Measurements from ENCODE around the gene AARS1.
"Not testable (repeated sequence)": the region's sequence is repeated elsewhere in the genome, so short reads cannot be mapped to it uniquely, and the experiment has no call there.

Gene AARS1

DNA sequence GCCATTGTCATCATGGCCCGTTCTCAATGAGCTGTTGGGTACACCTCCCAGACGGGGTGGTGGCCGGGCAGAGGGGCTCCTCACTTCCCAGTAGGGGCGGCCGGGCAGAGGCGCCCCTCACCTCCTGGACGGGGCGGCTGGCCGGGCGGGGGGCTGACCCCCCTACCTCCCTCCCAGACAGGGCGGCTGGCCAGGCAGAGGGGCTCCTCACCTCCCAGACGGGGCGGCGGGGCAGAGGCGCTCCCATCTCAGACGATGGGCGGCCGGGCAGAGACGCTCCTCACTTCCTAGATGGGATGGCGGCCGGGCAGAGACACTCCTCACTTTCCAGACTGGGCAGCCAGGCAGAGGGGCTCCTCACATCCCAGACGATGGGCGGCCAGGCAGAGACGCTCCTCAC, 64.7 kb downstream of the AARS1 start:
- not testable (repeated sequence) for DNase-seq (ENCODE audit: low read depth in 2 of 2)

DNA sequence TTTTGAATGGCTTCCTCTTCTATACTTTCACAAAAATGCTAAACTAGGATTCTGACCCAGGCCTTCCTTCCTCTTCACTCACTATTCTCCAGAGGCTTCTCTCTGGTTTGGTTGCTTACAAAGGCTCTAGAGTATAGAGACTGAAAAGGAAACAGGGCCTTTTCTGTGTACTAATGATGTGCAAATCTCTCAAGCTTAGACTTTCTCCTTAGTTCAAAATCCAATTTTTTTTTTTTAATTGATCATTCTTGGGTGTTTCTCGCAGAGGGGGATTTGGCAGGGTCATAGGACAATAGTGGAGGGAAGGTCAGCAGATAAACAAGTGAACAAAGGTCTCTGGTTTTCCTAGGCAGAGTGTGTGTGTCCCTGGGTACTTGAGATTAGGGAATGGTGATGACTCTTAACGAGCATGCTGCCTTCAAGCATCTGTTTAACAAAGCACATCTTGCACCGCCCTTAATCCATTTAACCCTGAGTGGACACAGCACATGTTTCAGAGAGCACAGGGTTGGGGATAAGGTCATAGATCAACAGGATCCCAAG, 65.3 kb downstream of the AARS1 start:
- DNase-seq (ENCODE audit: low read depth in 2 of 2): not testable (repeated sequence)

DNA sequence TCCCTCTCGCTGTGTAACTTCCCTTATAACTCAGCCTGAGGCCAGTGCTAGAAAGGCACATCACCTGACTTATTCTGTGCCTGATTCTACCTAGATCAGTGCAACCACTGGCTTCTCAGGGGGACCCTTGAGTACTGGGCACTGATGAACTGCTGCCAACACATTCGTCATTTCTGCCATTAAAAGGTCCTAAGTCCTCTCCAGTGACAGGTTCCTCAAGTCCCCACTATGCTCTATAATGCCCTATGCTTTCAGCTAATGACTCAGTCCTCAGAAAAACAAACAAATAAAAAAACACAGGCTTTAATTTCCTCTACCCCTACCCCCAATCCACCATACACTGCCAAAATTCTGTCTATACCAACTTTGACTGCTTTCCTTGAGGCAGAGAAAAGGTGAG, 66.1 kb downstream of the AARS1 start:
- DNase-seq (ENCODE audit: low read depth in 2 of 2): not testable (repeated sequence)

DNA sequence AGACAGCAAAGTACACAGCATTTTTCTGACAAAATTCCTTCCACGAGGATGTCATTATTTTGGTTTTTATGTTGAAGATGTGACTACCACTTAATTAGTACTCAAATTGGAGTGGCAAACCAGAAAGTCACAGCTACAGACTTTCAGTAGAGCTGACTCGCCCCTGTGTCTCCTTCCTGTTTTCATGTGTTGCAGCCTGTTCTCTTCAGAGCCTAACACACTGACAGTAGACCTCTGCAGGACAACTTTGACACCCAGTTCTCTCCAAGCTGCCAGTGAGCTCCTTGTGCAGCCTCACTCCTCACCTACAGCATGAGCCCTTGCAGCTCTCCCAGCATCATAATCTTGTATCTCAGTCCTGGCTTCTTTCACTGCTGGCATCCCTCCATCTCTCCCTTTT, 66.7 kb downstream of the AARS1 start:
- not testable (repeated sequence) for DNase-seq (ENCODE audit: low read depth in 2 of 2)

DNA sequence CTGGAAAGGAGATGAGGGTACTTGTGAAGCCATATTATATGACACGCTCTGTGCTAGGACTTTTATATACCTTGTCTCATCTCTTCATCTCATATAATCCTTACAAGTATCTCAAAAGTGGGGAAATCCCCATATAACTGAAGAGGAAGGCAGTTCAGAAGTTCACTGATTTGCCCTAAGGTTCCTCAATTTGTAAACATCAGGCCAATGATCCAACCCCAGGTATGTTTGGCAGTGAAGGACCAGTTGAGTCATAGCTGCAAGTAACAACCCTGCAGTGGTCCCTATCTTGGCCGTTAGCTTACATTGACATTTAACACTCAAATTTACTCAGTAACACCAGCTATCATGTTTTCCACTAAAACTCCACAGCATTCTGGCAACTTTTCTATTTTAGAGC, 70.7 kb downstream of the AARS1 start:
- DNase-seq (ENCODE audit: low read depth in 2 of 2): not testable (repeated sequence)

DNA sequence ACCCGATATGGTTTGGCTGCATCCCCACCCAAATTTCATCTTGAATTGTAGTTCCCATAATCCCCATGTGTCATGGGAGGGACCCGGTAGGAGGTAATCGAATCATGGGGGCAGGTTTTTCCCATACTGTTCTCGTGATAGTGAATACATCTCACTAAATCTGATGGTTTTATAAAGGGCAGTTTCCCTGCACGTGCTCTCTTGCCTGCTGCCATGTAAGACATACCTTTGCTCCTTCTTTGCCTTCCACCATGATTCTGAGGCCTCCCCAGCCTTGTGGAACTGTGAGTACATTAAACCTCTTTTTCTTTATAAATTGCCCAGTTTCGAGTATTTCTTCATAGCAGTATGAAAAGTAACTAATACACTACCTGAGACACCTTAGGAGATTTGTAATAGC, 82.9 kb downstream of the AARS1 start:
- DNase-seq (ENCODE audit: low read depth in 2 of 2): not testable (repeated sequence)

DNA sequence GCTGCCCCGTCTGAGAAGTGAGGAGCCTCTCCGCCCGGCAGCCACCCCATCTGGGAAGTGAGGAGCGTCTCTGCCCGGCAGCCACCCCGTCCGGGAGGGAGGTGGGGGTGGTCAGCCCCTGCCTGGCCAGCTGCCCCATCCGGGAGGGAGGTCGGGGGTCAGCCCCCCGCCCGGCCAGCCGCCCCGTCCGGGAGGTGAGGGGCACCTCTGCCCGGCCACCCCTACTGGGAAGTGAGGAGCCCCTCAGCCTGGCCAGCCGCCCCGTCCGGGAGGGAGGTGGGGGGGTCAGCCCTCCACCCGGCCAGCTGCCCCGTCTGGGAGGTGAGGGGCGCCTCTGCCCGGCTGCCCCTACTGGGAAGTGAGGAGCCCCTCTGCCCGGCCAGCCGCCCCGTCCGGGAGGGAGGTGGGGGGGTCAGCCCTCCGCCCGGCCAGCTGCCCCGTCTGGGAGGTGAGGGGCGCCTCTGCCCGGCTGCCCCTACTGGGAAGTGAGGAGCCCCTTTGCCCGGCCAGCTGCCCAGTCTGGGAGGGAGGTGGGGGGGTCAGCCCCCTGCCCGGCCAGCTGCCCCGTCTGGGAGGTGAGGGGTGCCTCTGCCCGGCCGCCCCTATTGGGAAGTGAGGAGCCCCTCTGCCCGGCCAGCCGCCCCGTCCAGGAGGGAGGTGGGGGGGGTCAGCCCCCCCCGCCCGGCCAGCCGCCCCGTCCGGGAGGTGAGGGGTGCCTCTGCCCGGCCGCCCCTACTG, 84.5 kb downstream of the AARS1 start:
- DNase-seq (ENCODE audit: low read depth in 2 of 2): not testable (repeated sequence)

DNA sequence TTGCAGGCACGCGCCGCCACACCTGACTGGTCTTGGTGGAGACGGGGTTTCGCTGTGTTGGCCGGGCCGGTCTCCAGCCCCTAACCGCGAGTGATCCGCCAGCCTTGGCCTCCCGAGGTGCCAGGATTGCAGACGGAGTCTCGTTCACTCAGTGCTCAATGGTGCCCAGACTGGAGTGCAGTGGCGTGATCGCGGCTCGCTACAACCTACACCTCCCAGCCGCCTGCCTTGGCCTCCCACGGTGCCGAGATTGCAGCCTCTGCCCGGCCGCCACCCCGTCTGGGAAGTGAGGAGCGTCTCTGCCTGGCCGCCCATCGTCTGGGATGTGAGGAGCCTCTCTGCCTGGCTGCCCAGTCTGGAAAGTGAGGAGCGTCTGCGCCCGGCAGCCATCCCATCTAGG, 85.3 kb downstream of the AARS1 start:
- not testable (repeated sequence) for DNase-seq (ENCODE audit: low read depth in 2 of 2)

DNA sequence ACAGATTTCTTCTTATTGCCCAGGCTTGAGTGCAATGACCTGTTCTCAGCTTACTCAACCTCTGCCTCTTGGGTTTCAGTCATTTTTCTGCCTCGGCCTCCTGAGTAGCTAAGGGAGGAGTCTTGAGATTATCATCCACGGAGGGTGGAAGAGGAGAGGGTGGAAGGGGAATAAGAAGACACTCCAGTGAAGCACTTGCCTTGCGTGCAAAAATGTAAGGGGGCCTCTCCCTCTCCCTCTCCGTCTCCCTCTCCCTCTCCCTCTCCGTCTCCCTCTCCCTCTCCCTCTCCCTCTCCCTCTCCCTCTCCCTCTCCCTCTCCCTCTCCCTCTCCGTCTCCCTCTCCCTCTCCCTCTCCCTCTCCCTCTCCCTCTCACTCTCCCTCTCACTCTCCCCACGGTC, 85.8 kb downstream of the AARS1 start:
- not testable (repeated sequence) for DNase-seq (ENCODE audit: low read depth in 2 of 2)

Data from stimulated activated CD4-positive, alpha-beta T cell treated with anti-CD3 and anti-CD28 coated beads, Interleukin-1b, Interleukin-23, amount 100 ng/mL, for 1 hour (primary cell).